Adrenal gland (tissue), 5 donors: ENCODE measurements around the gene HYAL2.

ENCODE experiments used
- POLR2A ChIP-seq, 2 donors: fragments of 450-650 bp; IDR thresholded peaks; one replicate each; pipeline ENCODE4 v1.6.1; 2017; ENCODE audit warnings: antibody characterized with exemption in 2 of 2, mild to moderate bottlenecking in 2 of 2, moderate library complexity in 1 of 2
- TF ChIP-seq, protein P1 (sequence below), 6 experiments: fragments of 450-650 bp in 4 of 6; fragments of 200-600 bp in 2 of 6; sonication (generic) in 1 of 6; IDR thresholded peaks; 1 replicate in 5 of 6; 2 replicates in 1 of 6; pipeline versions ENCODE4 v1.5.1 to v1.8.0; 2016 to 2021; ENCODE audit warnings: antibody characterized with exemption in 6 of 6, mild to moderate bottlenecking in 2 of 6, moderate library complexity in 1 of 6
- donor health status: DM: no; HTN: no; CAD: no.

DNA sequence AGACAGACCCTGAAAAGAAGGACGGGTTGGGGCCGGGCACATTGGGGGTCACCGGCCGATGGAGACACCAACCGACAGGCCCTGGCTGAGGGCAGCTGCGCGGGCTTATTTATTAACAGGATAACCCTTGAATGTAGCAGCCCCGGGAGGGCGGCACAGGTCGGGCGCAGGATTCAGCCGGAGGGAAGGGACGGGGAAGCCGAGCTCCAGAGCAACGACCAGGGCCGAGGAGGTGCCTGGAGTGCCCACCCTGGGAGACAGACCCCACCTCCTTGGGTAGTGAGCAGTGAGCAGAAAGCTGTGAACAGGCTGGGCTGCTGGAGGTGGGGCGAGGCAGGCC is 45.8 kb downstream of the HYAL2 start:
- TF ChIP-seq, protein P1, sequence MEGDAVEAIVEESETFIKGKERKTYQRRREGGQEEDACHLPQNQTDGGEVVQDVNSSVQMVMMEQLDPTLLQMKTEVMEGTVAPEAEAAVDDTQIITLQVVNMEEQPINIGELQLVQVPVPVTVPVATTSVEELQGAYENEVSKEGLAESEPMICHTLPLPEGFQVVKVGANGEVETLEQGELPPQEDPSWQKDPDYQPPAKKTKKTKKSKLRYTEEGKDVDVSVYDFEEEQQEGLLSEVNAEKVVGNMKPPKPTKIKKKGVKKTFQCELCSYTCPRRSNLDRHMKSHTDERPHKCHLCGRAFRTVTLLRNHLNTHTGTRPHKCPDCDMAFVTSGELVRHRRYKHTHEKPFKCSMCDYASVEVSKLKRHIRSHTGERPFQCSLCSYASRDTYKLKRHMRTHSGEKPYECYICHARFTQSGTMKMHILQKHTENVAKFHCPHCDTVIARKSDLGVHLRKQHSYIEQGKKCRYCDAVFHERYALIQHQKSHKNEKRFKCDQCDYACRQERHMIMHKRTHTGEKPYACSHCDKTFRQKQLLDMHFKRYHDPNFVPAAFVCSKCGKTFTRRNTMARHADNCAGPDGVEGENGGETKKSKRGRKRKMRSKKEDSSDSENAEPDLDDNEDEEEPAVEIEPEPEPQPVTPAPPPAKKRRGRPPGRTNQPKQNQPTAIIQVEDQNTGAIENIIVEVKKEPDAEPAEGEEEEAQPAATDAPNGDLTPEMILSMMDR (IDR thresholded peaks at IDR 0.05), result no peak
- TF ChIP-seq POLR2A (IDR thresholded peaks at IDR 0.05), result no peak
